ENCODE measurements around the gene CRACDL. TPM values are rescaled to one million over a fixed set of nuclear protein-coding genes. Genes with fewer than 3 reads are reported as not detected.
A peak's percentile ranks its signal among the peaks of the same experiment; 100 is the strongest.

Gene CRACDL
- total and polyA plus RNA-seq, 2 of the 13 experiments (the other 11 are each of a cell fraction or from before 2014, with no cell fraction given): 0.15 to 0.26 TPM

DNA sequence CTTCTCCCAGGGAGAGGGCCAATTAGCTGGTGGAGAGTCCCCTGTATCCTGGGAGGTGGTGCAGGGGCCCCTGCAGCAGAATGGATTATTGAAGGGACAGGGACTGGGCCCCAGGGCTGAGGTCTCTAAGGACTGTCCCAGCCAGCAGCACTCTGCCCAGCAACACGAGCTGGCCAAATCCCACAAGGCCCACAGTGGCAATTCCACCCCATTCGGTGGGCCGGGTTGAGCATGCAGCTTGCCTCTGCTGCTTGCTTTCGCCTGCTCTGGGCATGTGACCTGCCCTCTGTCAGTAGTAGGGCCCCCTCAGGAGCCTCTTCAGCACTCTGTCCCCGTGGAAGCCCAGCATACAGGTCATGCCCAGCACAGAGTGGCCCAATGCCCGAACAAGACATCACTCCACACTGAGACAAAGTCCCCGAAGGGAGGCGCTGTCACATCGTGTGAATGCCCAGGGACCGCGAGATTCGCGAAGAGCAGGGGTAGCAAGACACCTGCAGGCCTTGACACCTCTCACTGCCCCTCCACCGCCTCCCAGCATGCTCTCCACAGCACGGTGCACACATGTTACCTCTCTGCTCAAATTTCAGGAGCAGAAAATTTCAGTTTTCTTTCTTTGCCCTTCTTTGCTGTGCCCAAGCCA lies 65.4 kb downstream of the CRACDL start:
- H3K9me3 ChIP-seq (ENCODE audit: low read length): no peaks in the 10 kb centered on the region
- 62% methylated on average over 10 of the region's 15 CpGs for WGBS (ENCODE audit: low lambda C conversion rate)
- CTCF ChIA-PET (ENCODE audit: low intra/inter-chr PET ratio, low total read pairs): no interaction called here
- H3K27ac ChIP-seq (ENCODE audit: extremely low read length, insufficient read depth, low read length): no peak overlapping the region
- no peaks in the 10 kb centered on the region for H3K79me2 ChIP-seq (ENCODE audit: insufficient read depth, low read length)
- no peaks in the 10 kb centered on the region for H3K36me3 ChIP-seq (replicated peaks in 1 of 2; ENCODE audit: control insufficient read depth in 1 of 2, insufficient read depth in 2 of 2, low read length in 2 of 2)
- DNase-seq (ENCODE audit: low spot score) (no peak), FAIRE-seq (no peak), ATAC-seq (no peak; the same call in 2 of the 3 replicates)
- BruUV-seq (replicated peaks): no TSS peak
- peaks cover 27% of the 10 kb centered on the region for H3K4me1 ChIP-seq (ENCODE audit: insufficient read depth, low read length)
- in situ Hi-C loops (cut with HindIII; ENCODE audit: extremely low pct_ligation_motif_present, low pct_unique_long_range_greater_than_20kb) (no loop called here), intact Hi-C loops (cut with micrococcal nuclease; ENCODE audit: unreplicated experiment) (no loop called here)
- POLR2A ChIA-PET: no interaction called here
- no peak overlapping the region for H3K9ac ChIP-seq (ENCODE audit: insufficient read depth, low read depth, low read length)
- H3K27me3 ChIP-seq (ENCODE audit: control insufficient read depth in 1 of 2, insufficient read depth in 2 of 2, low read length in 2 of 2): peaks cover 1 to 41% of the 10 kb centered on the region in 2 experiments; a peak in 3 of 5 replicates
- TF ChIP-seq ZNF180 (CRISPR knock-in tag; IDR thresholded peaks at IDR 0.05; ENCODE audit: borderline replicate concordance, low read depth) (no peak), U2AF1 (optimal IDR thresholded peaks at IDR 0.05; ENCODE audit: low read depth, low read length) (no peak), ZNF264 (CRISPR knock-in tag; IDR thresholded peaks at IDR 0.05) (no peak), ZNF687 (CRISPR knock-in tag; IDR thresholded peaks at IDR 0.05) (0 out of 2 replicates have a peak, but pooled peaks have one; percentile 13), NONO (IDR thresholded peaks at IDR 0.05) (no peak), NONO (CRISPR knock-in tag; conservative IDR thresholded peaks at IDR 0.05) (no peak), ZNF883 (CRISPR knock-in tag; IDR thresholded peaks at IDR 0.05; ENCODE audit: not compliant biosample characterization) (no peak), ZBTB33 (CRISPR knock-in tag; IDR thresholded peaks at IDR 0.05) (peak; percentile 82), DR1 (CRISPR knock-in tag; IDR thresholded peaks at IDR 0.05) (peak; percentile 25; the same call in 1 of the 2 replicates), ZNF263 (CRISPR knock-in tag; IDR thresholded peaks at IDR 0.05) (no peak), MAFF (IDR thresholded peaks at IDR 0.05; ENCODE audit: low read depth, low read length) (no peak)
- TF ChIP-seq, protein P1, sequence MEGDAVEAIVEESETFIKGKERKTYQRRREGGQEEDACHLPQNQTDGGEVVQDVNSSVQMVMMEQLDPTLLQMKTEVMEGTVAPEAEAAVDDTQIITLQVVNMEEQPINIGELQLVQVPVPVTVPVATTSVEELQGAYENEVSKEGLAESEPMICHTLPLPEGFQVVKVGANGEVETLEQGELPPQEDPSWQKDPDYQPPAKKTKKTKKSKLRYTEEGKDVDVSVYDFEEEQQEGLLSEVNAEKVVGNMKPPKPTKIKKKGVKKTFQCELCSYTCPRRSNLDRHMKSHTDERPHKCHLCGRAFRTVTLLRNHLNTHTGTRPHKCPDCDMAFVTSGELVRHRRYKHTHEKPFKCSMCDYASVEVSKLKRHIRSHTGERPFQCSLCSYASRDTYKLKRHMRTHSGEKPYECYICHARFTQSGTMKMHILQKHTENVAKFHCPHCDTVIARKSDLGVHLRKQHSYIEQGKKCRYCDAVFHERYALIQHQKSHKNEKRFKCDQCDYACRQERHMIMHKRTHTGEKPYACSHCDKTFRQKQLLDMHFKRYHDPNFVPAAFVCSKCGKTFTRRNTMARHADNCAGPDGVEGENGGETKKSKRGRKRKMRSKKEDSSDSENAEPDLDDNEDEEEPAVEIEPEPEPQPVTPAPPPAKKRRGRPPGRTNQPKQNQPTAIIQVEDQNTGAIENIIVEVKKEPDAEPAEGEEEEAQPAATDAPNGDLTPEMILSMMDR (CRISPR knock-in tag; IDR thresholded peaks at IDR 0.05): peak; percentile 45
- H3K4me3 ChIP-seq (replicated peaks in 1 of 3; ENCODE audit: insufficient read depth in 1 of 3, low read depth in 2 of 3, low read length in 3 of 3): no peak overlapping the region
- H4K20me1 ChIP-seq (ENCODE audit: insufficient read depth, low read length): no peaks in the 10 kb centered on the region
- H3K4me2 ChIP-seq (ENCODE audit: low read depth, low read length): no peak overlapping the region
- no peak overlapping the region for H2AFZ ChIP-seq (ENCODE audit: low read length)
